ENCODE data around the gene YAP1. TPM values are rescaled to one million over a fixed set of nuclear protein-coding genes. Genes with fewer than 3 reads are reported as not detected.
A peak's percentile ranks its signal among the peaks of the same experiment; 100 is the strongest.

The YAP1 gene
- total RNA-seq, 4 donors from 2014 or later: 97.0 to 177 (median 142) TPM

GRCh38 chr11:102205805-102206204, 95.6 kb downstream of the YAP1 start:
- 79 to 94% methylated on average over 4 of the region's 4 CpGs for WGBS, 2 donors
- H3K4me3 ChIP-seq: no peak overlapping the region
- intact Hi-C loops (cut with DNase I): no loop called here
- peaks cover 0 to 60% (median 18%) of the 10 kb centered on the region in 3 donors for H3K36me3 ChIP-seq
- TF ChIP-seq POLR2A (IDR thresholded peaks at IDR 0.05) (no peak), CTCF (IDR thresholded peaks at IDR 0.05) (no peak)
- H3K9me3 ChIP-seq: no peaks in the 10 kb centered on the region
- H3K4me1 ChIP-seq: no peaks in the 10 kb centered on the region
- no peaks in the 10 kb centered on the region for H3K27me3 ChIP-seq
- DNase-seq: no peak
- H3K27ac ChIP-seq: no peak overlapping the region

DNA sequence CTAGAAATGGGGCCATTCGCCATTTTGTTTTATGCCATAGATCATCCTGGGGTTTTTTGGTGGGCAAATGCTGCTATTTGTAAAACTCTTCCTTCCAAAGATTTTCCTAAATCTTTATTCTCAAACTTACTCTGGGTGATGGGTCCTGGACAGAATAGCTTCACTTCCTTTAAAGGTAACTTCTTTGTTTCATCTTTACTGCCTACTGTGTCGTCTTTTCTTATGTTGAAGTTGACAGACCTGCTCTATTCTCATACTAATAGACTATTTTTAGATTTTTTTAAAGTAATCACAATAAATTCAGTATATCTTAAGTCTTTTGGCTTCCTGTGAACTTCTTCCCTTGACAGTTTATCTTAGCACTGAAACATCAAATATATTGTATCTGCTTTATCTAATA, 98.6 kb downstream of the YAP1 start:
- intact Hi-C loops (cut with DNase I): no loop called here
- TF ChIP-seq CTCF (IDR thresholded peaks at IDR 0.05) (no peak), POLR2A (IDR thresholded peaks at IDR 0.05) (no peak)

DNA sequence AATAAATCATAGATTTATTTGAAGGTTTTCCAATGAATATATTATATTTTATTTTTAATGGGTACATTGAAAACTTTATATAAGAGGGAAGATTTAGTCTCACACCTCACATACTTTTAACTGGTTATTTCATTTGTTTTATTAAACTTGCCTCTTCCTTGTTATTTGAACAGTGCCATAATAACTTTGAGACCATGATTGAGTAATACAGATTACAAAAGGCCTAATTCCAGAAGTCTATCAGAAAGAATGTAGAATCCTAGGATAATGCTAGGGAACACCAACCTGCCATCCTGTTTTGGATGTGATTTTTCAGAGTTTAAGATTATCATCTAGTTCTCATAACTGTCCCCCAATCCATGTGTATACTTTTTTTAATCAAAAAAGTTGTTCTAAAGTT, 104.4 kb downstream of the YAP1 start:
- Histone ChIP-seq H3K4me1 (peaks cover 0 to 18% (median 0%) of the 10 kb centered on the region in 3 donors), H3K9me3 (no peaks in the 10 kb centered on the region), H3K27me3 (no peaks in the 10 kb centered on the region), H3K36me3 (peaks cover 0 to 83% (median 8%) of the 10 kb centered on the region in 3 donors), H3K4me3 (no peak overlapping the region), H3K27ac (peak overlapping the region in 1 of 4 donors; percentile 9)
- DNase-seq: no peak
- intact Hi-C loops (cut with DNase I): no loop called here
- TF ChIP-seq CTCF (IDR thresholded peaks at IDR 0.05) (no peak), POLR2A (IDR thresholded peaks at IDR 0.05) (no peak)

More for the DNA sequence above, 98.6 kb downstream of the YAP1 start:
- Histone ChIP-seq H3K9me3 (no peaks in the 10 kb centered on the region), H3K36me3 (peaks cover 0 to 91% (median 21%) of the 10 kb centered on the region in 3 donors), H3K27me3 (no peaks in the 10 kb centered on the region), H3K4me3 (no peak overlapping the region), H3K27ac (no peak overlapping the region), H3K4me1 (no peaks in the 10 kb centered on the region)
- 70 to 78% methylated on average over 2 of the region's 2 CpGs for WGBS, 2 donors
- no peak for DNase-seq

DNA sequence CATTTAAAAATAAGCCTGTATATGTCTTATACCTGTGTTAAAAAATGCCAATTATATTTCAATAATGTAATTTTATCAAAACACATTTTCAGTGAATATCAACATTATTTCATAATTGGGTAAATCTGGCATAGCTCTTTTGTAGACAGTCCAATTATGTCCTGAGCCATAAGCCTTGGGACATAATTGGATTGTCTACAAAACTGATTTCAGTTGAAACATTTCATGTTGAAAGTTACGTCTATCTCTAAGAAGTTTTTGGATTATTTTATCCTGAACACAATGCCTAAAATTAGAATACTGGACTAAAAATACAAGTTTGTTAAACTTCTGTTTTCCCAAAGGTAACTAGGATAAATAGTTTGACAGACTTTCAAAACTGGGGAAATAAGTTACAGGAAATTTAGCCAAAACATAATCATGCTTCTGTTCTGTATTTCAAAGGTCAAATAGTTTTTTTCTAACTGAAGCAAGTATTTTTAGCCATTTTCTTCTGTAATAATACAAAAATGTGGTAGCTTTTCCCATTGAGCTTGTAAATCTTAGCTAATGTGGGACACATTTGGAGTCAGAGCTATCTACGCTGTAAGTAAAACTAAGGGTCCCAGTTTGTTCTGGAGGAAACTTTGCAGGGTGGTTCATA, 106.3 kb downstream of the YAP1 start:
- Histone ChIP-seq H3K4me3 (no peak overlapping the region), H3K36me3 (peaks cover 0 to 73% (median 3%) of the 10 kb centered on the region in 3 donors), H3K4me1 (peaks cover 0 to 28% (median 0%) of the 10 kb centered on the region in 3 donors), H3K9me3 (no peaks in the 10 kb centered on the region), H3K27me3 (no peaks in the 10 kb centered on the region), H3K27ac (peak overlapping the region in 3 of 4 donors; percentile 62 to 73 (median 65))
- no peak for TF ChIP-seq POLR2A (IDR thresholded peaks at IDR 0.05)
- no peak for TF ChIP-seq CTCF (IDR thresholded peaks at IDR 0.05)
- no peak for DNase-seq
- intact Hi-C loops (cut with DNase I): no loop called here
- WGBS, 2 donors: 62 to 80% methylated on average over 2 of the region's 2 CpGs

- H3K4me1 ChIP-seq: peaks cover 4 to 59% (median 17%) of the 10 kb centered on the region in 3 donors
- H3K27me3 ChIP-seq: no peaks in the 10 kb centered on the region
- intact Hi-C loops (cut with DNase I): no loop called here
- WGBS, 2 donors: 82 to 84% methylated on average over 7 of the region's 7 CpGs
- H3K9me3 ChIP-seq: no peaks in the 10 kb centered on the region
- no peak overlapping the region for H3K4me3 ChIP-seq
- no peak for DNase-seq
- TF ChIP-seq CTCF (IDR thresholded peaks at IDR 0.05) (no peak), POLR2A (IDR thresholded peaks at IDR 0.05) (no peak)
- H3K27ac ChIP-seq: no peak overlapping the region
- peaks cover 0 to 56% (median 0%) of the 10 kb centered on the region in 3 donors for H3K36me3 ChIP-seq
Observed at GRCh38 chr11:102220728-102221467, 110.7 kb downstream of the YAP1 start.

Measured in esophagus squamous epithelium (tissue), 5 donors.